DMS153 treated with DMSO at 0.1 percent for 48 hours (cell line): Measurements from ENCODE around the gene TFEB.

Experiments
- DNase-seq: peaks from one replicate; lab custom pipeline; 2025; ENCODE audit not compliant: unreplicated experiment; lab: John Stamatoyannopoulos, UW

The TFEB gene

GRCh38 chr6:41724228-41724580, 11.2 kb downstream of the TFEB start:
- DNase-seq: no peak

- DNase-seq: peak; percentile 76
These were observed 11.7 kb downstream of the TFEB start for GRCh38 chr6:41723530-41724227.

- no peak for DNase-seq
These were observed 12.4 kb downstream of the TFEB start for GRCh38 chr6:41722969-41723529.

- no peak for DNase-seq
These were observed 14.0 kb downstream of the TFEB start for GRCh38 chr6:41721414-41721813.

DNA sequence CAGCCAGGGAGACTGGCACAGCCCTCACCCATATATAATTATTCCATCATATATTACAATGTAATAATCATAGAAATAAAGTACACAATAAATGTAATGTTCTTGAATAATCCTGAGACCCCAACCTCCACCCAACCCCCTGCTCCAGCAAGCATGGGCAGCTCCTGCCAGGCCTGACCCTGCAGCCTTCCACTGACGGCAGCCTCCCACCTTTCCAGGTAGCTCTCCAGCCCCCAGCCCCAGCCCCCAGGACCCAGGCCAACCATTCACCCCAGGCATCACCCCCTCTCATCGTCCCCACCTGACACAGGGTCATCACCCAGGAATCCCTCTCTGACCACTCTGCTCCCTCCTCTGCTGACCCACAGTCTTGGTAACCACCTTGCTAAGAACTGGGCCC, 14.6 kb downstream of the TFEB start:
- DNase-seq: no peak

GRCh38 chr6:41720262-41720620, 15.2 kb downstream of the TFEB start:
- DNase-seq: no peak

DNA sequence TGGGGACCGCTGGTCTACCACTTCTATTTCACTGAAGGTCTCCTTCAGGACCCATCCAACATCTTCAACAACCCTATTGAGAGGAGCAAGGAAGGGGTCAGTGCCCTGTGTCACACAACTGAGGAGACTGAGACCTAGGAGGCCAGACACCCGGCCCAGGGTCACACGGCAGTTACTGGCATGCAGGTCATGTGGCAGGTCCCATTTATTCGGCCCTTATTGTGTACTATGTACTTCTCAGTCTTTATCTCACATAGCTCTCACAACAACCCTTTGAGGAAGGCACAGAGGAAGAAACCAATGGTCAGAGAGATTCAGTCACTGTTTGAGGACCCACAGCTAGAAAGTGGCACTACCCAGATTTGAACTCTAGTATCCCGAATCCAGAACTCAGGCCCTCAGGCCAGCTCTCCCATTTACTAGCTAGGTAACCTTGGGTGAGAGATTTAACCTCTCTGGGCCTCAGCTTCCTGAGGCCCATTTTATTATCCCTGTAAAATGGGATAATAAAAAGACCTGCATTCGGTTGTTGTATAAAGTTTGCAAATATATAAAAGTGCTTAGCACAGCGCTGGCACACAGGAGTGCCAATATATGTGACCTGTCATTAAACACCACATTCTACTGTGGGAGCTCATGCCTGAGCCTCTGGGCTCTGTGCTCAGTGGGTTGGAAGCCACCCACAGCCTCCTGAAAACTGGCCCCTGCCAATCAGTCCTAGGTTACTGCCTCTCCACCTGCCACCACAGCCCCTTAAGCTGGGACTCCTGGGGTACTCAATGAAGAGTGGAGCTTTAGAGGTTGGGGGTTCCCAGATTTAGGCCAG, 15.8 kb downstream of the TFEB start:
- no peak for DNase-seq

DNA sequence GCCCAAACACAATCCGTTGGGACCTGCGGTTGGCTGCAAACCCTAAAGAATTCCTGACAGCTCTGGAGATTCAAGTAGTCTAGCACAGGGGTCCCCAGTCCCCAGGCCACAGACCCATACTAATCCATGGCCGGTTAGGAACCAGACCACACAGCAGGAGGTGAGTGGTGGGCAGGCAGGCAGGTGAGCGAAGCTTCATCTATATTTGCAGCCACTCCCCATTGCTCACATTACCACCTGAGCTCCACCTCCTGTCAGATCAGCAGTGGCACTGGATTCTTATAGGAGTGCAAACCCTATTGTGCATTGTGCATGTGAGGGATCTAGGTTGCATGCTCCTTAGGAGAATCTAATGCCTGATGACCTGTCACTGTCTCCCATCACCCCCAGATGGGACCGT, 16.6 kb downstream of the TFEB start:
- DNase-seq: no peak

DNA sequence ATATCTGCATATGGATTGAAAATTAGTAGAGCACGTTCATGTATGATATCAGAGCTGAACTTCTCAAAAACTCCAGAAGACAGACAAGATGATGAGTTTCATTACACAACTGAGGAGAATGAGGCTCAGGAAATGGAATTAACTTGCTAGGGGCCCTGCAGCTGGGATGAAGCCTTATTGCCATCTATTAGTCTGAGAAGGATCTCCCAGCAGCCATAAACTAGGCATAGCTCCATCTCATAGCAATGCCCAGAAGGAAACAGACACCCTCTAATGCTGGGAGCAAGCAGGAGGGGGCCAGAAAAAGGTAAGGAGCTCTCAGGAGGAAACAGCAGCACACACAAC, 18.0 kb downstream of the TFEB start:
- no peak for DNase-seq

GRCh38 chr6:41716516-41717391, 18.7 kb downstream of the TFEB start:
- no peak for DNase-seq

DNA sequence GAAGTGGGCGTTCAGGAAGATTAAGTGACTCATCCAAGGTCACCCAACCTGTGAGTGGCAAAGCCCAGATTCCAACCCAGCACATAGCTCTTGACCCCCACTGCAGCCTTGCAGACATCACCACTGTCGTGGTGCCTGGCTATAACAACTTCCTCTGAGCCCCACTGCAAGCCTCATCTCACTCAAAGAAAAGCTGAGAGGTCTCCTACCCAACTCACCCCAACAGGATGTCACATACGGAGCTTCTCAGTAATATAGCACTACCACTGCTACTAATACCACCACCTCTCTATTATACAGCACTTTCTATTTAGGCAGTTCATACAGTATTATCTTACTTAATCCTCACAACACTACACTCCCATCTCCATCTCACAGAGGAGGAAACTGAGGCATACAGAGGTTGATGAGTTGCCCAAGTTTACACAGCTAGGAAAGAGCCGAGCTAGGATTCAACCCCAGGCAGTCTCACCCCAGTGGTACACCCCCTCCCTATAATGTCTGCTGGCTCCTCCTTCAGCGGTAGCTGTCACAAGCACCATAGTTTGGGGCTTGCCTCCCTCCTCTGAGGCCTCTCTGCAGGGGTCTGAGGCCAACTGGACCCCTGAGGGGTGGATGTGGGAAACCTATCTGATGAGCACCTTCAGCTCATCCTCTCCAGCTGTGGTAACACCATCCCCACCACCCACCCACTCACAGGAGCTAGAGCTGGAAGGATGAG, 19.5 kb downstream of the TFEB start:
- DNase-seq: no peak

DNA sequence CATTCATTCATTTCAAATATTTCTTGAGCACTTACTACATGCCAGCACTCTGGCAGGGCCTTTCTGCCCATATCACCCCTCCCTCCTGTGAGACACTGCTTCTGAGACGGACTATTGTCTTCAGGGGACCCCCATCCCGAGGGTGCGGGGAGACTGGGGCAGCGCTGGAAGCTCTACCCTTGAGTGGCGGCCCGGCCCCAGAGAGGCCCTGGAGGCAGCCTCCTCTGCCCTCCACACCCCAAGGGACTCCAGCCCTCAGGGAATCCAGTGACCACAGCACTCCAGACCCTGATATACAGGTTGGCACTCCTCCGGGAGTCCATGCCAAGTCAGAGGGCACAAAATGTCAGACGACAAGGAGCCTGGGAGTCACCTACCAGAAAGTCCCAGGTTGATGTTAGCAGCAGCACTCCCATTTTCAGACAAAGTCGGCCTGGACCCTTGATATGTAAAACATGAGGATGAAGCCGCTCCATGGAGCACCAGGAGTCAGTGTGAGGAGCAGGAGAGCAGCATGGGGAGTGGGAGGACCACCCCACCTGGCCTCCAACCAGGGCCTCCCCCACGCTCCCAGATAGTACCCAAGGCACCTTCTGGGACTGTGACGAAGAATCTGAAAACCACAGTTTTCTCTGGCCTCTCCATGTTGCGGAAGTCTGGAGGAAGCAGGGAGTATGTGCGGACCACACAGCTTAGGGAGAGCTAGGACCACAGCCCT, 20.7 kb downstream of the TFEB start:
- DNase-seq: no peak

DNA sequence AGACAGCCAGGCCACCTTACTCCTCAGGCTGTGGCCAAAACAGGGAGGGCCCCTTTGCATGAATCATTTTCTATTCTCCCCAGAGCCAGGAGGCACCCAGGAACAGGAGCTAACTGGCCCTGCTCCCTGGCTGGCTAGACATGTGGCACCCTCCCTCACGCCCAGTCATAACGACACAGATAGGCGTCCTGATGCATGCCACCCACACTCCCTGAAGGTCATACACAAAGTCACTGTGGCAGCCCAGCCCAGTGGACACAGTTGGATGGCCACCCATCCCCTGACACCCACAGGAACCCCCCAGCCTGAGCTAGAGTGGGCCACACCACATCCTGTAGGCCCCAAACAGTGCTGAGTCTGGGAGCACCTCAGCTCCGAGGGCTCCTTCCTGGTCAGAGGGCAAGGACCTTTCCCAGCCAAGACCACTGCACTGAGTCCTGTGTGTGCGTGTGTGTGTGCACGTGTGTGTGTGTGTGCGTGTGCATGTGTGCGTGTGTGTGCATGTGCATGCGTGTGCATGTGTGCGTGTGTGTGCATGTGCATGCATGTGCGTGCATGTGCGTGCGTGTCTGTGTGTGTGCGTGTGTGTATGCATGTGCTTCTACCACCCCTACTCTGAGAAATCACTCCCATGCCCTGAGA, 21.6 kb downstream of the TFEB start:
- DNase-seq: no peak

DNA sequence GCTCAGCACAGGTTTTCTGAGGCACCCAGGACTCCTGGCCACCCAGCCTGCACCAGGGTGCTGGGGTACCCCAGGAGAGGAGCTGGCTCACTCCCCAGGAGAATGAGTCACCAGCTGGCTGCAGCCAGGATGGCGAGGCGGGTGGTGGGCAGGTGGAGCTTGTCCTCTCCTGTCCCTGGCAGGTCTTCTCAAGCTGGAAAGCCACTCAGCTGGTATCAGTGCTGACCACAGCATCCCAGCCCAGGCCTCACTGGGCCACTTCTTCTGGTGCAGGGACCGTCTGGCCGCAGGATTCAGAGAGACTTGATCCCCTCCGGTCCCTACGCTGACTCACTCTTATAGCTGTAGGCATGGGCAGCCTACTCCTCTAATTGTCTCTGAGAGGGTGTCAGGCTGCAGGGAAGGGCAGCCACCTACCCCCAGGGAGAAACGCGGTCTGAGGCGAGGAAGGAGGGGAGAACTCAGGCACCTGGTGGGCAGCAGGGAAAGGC, 22.2 kb downstream of the TFEB start:
- DNase-seq: no peak

GRCh38 chr6:41712651-41713103, 22.7 kb downstream of the TFEB start:
- DNase-seq: no peak

DNA sequence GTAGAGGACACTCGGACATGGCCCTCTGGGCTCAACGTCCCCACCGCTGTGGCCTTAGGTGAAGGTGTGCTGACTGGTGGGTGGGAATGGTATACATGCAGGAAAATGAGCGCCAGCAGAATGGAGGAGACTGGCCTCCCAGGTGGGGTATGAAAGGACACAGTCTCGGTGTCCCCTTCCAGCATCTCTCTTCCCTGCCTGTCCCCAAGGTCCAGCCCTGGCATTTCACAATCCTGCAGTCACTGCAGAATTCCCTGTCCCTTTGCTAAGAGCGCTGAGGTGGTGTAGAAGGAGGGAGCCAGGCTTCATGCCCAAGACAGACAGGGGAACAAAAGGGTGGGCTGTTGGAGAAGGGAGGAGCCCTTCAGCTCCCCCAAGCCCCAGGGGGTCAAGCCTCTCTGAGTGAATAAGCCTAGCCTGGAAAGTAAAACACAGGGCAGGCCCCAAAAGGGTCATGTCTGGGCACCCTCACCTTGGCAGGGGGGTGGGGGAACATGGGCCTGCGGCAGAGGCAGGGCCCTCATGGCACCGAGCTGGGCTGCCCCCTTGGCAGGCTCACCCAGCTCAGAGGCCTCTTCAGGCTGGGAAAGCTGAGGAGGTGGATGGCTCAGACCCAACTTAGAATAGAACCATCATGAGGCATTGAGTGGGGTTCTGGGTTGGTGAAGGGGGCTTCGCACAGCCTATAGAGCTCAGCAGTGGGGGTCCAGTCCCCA, 23.9 kb downstream of the TFEB start:
- no peak for DNase-seq

DNA sequence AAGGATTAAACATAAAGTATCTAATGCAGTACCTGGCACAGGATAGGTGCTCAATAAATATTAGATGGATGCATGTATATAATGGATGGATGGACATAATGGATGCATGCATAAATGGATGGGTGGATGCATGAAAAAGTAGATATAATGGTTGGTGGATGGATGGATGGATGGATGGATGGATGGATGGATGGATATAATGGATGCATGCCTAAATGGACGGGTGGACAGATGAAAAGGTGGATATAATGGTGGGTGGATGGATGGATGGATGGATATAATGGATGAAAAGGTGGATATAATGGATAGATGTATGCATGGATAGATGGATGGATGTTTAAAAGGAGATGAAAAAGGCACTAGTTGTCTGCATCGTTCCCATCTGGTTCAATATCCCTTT, 26.0 kb downstream of the TFEB start:
- no peak for DNase-seq

DNA sequence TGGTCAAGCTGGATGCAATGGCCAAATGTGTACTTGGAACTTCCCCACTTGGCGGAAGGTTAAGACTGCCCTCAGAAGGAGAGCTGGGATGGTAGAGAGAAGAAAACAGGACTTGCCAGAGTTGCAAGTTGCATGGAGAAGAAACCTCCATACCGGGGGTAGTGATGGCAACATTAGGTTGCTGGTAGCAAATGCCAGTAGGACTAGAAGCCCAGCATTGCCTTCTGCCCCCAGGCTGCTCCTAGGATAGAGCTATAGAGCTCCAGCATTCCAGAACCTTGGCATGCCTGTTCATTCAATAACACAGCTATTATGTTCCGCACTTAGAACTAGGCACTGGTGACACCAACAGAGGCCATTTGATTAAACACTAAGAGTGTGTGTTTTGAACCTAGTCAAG, 26.6 kb downstream of the TFEB start:
- DNase-seq: no peak
